Measurements from ENCODE around the gene BICDL1.
A peak's percentile ranks its signal among the peaks of the same experiment; 100 is the strongest.

Gene BICDL1

GRCh38 chr12:120079411-120080400 lies 90.7 kb downstream of the BICDL1 start:
- peak overlapping the region; percentile 99 for H3K27ac ChIP-seq
- TF ChIP-seq, protein P1, sequence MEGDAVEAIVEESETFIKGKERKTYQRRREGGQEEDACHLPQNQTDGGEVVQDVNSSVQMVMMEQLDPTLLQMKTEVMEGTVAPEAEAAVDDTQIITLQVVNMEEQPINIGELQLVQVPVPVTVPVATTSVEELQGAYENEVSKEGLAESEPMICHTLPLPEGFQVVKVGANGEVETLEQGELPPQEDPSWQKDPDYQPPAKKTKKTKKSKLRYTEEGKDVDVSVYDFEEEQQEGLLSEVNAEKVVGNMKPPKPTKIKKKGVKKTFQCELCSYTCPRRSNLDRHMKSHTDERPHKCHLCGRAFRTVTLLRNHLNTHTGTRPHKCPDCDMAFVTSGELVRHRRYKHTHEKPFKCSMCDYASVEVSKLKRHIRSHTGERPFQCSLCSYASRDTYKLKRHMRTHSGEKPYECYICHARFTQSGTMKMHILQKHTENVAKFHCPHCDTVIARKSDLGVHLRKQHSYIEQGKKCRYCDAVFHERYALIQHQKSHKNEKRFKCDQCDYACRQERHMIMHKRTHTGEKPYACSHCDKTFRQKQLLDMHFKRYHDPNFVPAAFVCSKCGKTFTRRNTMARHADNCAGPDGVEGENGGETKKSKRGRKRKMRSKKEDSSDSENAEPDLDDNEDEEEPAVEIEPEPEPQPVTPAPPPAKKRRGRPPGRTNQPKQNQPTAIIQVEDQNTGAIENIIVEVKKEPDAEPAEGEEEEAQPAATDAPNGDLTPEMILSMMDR (IDR thresholded peaks at IDR 0.05): no peak

DNA sequence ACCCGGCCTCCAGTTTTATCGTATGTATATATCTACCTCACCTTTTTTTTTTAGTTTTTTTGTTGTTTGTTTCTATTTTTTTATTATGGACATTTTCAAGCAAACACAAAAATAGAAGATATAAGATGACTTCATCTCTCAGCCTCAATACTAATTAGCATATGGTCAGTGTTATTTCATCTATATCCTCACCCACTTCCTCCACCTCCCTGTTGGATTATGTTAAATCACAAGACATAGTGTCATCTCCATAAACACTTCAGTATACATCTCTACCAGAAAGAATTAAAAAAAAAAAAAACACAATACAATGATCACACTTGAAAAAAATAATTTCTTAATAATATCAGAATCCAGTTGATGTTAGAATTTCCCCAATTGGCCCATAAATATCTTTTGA lies 92.6 kb downstream of the BICDL1 start:
- peak overlapping the region; percentile 99; the same call in 1 of the 2 replicates for H3K27ac ChIP-seq
- TF ChIP-seq ZFX (IDR thresholded peaks at IDR 0.05; ENCODE audit: borderline replicate concordance): no peak
- TF ChIP-seq, protein P1 (IDR thresholded peaks at IDR 0.05): no peak

DNA sequence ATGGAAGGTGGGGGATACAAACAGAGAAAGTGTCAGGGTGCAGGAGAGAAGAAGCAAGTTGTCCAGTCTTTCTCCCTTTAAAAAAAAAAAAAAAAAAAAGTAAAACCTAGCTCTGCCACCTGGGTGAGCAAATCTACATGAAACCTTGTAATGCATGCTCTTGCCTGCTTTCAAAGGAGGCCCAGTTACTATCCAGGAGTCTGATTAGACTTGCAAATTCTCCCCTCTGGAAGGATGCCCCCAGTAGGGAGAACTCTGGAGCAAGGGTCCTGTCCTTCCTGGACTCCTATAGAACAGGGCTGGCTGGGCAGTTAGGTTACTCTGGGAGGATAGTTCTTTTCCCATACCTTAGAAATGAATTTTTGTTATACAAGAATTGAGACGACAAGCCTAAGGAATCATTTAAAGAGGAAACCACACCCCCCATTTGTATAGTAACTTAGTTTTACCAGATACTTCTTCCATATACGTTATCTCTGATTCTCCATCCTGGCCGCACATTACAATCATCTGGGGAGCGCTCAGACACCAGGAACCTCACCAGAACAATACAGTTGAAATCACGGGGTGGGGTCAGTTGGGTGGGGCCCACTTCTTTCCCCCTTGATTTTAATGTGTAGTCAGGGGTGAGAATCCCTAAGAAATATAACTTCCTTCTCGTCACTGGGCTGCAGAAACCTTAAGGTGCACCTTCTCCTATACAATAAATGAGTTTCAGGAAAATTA lies 97.0 kb downstream of the BICDL1 start:
- no peak for TF ChIP-seq ZFX (IDR thresholded peaks at IDR 0.05; ENCODE audit: borderline replicate concordance)
- TF ChIP-seq, protein P1 (IDR thresholded peaks at IDR 0.05): no peak
- H3K27ac ChIP-seq: peak overlapping the region; percentile 78

DNA sequence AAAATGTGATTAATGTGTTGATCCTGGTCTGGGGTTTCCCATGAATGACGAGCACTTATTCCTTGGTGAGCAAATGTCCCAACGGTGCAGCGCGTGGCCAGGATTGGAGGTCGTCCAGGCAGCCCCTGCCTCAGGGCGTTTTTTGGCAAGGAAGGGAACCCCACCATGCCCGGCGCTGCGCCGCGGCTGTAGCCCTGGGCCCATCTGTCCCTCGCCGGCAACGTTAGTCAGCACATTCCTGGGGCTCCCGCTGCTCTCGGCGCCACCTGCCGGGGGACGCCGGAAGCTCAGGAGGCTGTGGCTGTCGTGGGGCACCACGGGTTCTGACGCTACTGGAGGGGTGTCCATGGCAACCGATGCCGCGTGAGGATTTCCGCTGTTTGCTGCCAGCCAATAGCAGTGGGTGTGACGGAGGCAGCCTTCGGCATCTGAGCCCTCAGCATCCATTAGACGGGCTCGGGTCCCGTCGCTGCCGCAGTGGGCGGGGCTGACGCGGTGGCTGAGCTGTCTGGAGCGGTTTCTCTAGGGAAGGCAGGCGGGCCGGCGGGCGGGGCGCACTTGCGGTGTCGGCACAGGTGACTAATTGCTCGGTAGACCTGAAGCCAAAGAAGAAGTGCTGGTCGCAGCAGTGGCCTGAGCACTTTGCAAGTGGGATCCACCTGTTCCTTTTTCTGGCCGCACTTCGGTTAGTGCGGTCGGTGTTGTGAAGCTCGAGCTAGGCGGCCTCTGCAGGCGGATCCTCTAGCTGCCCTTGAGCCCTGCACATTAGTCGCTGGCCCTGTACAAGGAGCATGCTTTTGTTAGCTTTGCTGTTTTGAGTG lies 98.0 kb downstream of the BICDL1 start:
- TF ChIP-seq, protein P1 (IDR thresholded peaks at IDR 0.05): peak; percentile 100
- no peak for TF ChIP-seq ZFX (IDR thresholded peaks at IDR 0.05; ENCODE audit: borderline replicate concordance)
- H3K27ac ChIP-seq: peak overlapping the region; percentile 78

- TF ChIP-seq, protein P1 (IDR thresholded peaks at IDR 0.05): no peak
- TF ChIP-seq ZFX (IDR thresholded peaks at IDR 0.05; ENCODE audit: borderline replicate concordance): no peak
- peak overlapping the region; percentile 44 for H3K27ac ChIP-seq
Measured at GRCh38 chr12:120089105-120089504, 100.1 kb downstream of the BICDL1 start.

GRCh38 chr12:120089796-120090195 lies 100.8 kb downstream of the BICDL1 start:
- H3K27ac ChIP-seq: peak overlapping the region; percentile 44

More at GRCh38 chr12:120089796-120090195, 100.8 kb downstream of the BICDL1 start:
- TF ChIP-seq, protein P1 (IDR thresholded peaks at IDR 0.05): no peak
- TF ChIP-seq ZFX (IDR thresholded peaks at IDR 0.05; ENCODE audit: borderline replicate concordance): no peak

Measured in 22Rv1 (cell line).